GM21381 (cell line): ENCODE results near the gene FGF22.

Experiments
- ATAC-seq: cut with Tn5 transposase; IDR thresholded peaks from one replicate; pipeline ENCODE4 v1.9.1; 2021; ENCODE audit warnings: mild to moderate bottlenecking, moderate library complexity; ENCODE audit not compliant: unreplicated experiment

FGF22 gene

DNA sequence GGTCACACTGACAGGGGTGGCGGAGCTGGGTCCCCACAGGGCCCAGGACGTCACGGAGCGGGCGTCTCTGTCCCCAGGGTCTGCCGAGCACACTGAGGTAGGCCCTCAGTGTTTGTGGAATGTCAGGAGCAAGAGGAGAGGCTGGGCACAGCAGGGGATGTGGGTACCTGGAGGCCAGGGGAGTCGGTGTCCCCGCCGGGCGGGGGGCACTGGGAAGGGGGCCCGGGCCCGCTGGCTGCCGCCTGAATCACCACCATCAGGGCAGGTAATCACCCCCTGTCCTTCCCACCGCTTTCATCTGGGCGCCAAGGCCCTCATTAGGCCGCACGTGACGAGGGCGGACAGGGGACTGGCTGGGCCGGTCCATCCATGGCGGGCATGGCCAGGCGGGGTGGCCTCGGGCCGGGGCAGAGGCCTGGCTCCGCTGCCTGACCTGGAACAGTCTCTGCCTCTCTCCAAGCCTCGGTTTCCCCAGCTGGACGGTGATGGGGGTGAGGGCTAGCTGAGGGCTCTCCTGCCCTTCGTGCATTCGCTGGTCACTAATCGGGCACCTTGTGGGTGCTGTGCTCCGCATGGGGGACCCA lies 1.0 kb downstream of the FGF22 start:
- ATAC-seq: no peak

DNA sequence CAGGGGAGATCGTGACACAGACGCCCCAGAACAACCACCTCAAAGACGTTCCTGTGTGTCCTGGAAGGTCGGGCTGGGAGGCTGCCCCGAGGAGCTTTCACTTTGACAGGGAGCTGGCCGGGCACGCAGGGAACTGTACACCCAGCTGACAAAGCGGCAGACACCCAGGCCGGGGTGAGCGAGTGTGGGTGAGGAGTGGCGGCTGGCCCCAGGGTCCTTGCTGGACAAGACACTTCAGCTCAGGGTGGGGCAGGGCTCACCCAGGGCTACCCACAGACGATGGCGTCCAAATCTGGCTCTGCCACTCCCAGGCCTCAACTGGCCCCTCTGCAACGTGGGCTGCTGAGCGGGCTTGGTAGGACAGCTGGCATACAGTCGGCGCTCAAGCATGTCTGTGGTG lies 2.0 kb downstream of the FGF22 start:
- no peak for ATAC-seq

DNA sequence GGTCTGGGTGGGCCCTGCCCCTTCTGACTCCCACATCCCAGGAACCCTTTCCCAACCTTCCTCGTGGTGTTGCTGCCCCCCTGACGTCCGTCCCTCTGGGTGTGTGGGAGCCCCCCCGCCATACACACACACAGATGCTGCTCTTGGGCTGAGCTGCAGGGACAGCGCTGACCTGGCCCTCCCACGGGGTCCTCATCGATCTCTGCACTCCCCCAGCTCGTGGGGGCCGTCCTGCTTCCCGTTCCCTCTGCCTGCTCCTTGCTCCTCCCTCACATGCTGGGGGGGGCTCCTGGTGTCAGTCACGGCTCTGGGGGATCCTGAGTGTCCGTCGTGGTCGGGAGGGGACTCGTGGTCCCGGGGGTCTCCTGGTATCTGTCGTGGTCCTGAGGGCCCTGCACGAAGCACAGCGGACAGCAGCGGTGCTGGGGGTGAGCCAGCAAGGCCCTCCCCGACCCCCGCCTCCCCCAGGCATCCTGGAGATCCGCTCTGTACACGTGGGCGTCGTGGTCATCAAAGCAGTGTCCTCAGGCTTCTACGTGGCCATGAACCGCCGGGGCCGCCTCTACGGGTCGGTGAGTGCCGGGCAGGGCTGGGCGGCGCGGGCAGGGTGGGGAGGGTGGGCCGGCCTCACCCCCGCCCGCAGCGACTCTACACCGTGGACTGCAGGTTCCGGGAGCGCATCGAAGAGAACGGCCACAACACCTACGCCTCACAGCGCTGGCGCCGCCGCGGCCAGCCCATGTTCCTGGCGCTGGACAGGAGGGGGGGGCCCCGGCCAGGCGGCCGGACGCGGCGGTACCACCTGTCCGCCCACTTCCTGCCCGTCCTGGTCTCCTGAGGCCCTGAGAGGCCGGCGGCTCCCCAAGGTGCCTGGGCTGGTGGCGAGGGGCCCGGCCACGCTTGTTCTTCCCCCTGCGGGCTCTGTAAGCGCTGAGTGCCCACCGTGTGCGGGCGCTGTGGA lies 3.4 kb downstream of the FGF22 start:
- no peak for ATAC-seq

DNA sequence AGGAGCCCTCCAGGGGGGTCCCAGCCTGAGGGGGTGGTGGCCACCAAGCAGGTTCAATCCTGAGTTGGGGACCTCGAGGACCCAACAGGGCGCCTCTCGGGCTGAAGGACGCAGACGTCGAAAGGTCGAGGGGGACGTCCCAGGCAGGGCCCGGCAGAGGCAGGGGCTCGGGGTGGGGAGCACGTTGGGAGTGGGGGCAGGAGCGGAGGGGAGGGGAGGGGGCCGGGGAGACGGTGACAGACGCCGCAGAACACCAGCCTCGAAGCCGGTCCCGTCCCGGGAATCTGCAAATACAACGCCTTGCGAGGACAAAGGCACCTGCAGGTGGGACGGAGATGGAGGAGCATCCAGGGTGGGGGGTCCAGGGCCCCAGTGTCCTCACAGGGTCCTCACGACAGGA lies 4.1 kb downstream of the FGF22 start:
- ATAC-seq: no peak

DNA sequence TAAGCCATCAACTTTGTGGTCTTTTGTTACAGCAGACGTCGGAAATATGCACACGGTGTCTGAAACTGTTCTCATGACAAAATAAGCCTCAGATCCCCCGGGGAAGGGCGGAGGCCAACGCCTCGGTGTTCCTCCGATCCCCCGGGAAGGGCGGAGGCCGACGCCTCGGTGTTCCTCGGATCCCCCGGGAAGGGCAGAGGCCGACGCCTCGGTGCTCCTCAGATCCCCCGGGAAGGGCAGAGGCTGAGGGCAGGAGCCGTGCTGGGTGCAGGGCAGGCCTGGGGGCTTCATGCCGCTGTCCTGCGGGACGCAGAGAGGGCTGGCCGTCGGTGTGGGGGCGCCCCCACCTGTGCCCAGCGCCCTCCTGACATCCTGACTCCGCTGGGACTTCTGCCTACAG lies 4.7 kb downstream of the FGF22 start:
- no peak for ATAC-seq

DNA sequence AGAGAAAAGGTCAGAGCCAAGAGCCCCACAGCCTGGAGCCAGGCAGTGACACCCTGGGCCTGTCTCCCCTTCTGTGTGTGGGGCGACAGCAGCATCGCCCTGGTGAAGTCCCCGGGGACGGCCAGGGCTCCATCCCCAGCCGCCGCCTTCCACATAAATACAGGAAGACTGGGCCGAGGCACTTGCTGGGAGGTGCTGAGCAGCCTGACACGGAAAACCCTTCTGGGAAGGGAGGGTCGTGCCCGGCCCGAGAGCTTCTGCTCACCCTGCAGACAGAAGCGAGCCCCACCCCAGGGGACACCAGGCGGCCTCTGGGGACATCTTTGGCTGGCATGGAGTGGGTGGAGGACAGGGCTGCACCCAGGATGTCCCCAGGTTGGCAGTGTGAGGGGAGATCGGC lies 5.1 kb downstream of the FGF22 start:
- no peak for ATAC-seq

DNA sequence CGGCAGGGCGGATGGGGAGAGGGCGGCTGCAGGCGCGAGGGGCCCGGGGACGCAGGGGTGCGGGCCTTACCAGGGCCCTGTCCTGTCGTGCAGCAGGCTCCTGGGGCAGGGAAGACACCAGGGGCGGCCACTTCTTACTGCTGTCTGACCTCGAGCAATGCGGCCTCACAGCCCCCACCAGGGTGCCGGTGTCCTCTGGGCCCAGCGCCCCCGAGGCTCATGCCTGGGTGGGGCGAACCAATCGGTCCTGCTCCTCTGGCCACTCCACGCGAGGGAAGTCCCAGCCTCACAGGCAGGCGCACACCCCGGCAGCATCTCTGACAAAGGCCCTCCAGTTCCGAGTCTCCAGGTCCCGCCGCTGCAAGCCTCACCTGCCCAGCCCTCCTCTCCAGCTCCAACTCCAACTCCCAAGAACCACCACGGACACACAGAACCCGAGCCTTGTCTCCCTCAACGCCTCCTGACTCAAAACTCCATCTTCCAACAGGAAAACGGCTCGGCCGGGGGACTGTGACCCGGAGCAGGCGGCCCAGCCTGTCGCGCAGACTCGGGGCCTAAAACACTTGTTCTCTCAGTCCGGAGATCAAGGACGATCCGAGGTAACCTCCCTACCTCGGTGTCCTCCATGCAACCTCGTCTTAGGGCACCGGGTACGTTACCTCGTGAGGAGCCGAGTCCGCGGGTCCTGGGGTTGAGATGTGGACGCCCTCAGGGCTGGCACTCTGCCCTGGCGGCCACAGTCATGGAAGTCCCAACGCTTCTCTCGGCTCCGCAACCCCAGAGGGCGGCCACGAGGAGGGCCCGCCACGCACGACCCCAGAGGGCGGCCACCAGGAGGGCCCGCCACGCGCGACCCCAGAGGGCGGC lies 6.5 kb downstream of the FGF22 start:
- no peak for ATAC-seq

DNA sequence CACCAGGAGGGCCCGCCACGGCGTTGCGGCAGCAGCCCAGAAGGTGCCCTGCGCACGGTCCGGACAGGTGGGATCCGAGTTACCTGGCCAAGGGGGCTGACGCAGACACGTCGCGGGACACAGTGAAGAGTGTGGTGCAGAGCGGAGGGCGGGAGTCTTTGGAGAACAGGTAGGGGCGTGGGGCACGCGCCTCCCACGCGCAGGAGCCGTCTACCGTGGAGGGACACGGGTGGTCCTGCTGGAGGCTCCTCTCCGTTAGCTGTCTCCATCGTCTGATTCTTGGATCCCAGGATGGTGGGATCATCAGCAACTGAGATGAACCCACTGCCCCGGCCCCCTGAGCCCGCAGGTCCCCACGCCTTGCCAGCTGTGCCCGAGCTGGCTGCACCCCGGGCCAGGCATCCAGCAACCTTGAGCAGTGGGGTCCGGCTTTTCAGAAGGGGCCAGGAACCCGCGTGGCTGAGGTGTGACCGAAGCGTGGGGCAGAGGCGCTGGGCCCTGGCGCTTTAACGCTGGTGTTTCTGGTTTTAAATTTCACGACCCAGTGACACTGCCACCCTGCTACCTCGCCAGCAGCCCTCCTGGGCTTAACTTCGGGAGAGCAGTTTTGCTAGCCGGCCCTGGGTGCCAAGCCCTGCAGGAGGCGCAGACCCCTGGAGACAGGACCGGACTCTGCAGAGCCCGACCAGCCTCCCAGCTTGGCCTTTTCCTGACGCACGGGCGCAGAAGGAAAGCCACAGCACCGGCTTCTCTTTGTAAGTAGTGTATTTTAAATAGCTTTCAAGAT lies 7.3 kb downstream of the FGF22 start:
- no peak for ATAC-seq

DNA sequence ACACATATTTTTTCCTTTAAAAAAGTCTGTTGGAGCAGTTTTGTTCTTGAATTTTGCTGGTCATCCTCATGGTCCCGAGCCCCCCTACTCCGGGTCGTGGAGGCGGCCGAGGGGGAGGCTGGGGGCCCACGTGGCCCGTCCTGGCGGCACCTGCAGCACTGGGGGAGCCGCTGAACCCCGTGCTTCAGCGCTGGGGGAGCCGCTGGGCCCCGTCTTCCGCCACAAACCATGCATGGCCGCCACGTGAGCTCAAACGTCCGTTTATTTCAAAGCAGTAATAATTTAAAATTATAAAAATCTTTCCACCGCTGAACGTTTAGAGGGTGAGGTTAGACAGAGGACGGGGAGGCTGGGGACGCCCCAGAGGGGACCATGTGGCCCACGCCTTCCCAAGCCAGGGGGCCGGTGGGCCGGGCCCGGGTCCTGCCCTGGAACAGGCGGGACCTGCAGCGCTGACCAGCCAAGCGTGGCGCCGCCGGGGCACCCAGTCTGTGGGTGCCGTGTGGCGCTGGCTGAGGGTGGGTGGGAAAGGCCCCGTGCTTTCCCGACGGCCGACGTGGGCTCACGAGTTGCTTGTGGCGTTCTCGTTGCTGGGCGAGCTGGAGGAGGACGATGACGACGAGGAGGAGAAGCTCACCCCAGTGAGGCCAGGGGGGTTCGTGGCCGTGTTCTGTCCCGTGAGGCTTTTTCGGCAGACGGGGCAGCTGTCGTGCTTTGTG lies 8.0 kb downstream of the FGF22 start:
- ATAC-seq: no peak

DNA sequence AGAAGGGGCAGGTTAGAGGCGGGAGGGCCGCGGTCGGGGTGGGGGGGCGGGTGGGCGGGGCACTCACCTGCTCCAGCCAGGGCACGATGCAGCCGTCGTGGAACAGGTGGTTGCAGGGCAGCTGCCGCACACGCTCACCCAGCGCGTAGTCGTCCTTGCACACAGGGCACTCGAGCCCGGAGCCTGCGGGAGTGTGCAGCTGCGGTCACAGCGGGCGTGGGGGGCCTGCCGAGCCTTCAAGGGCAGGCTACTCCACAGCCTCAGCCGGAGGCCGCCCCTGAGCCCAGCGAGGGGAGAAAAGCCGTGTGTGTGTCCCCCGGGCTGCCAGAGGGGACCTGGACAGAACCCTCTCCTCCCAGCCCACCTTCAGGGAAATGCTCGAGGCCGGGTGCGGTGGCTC lies 8.6 kb downstream of the FGF22 start:
- ATAC-seq: no peak

DNA sequence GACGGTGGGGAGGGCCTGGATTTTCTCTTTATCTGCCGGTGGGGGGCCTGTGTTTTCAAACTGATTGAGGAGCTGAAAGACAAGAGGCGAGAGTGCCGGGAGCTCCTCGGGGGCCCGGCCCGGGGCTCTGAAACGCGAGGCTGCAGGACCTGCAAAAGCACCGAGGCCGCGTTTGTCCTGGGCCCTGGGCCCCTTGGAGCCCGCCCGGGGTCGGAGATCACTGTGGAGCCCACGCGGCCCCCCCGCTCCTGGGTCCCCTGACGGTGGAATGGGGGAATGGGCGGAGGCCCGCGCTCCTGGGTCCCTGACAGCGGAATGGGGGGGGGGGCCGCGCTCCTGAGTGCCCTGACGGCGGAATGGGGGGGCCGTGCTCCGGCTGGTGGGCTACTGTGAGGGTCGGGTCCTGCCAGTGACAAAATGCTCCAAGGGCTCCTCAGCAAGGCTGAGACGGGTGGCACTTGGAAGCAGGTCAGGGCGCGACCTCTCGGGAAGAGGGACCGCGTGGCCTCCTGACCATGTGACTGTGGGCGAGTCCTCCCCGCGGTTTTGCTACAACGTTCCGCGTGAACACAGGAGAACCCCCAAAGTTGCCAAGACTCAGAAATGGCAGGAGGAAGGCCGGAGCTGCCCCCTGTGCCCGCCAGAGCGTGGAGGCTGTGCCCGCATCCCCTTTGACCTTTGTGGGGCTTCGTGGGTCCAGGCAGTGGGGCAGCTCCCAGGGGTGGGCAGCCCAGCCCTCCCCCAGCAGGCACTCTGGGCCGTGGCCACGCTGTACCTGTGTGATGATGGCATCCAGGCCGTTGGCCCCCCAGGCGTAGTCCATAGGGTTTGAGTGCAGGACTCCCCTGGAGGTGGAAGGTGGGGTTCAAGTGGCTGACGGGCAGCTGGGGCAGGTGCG lies 9.5 kb downstream of the FGF22 start:
- no peak for ATAC-seq

DNA sequence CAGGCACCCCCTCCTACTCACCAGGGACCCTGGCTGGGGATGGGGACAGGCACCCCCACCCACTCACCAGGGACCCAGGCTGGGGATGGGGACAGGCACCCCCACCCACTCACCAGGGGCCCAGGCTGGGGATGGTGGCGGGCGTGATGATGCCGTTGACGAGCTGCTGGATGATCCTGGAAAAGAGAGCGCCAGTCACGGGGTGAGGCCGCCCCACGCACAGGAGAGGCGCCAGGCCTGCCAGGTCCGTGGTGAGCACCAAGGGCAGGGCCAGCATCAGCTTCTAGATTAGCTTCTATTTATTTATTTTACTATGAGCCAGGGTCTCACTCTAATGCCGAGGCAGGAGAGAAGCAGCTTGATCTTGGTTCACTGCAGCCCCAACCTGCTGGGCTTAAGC lies 10.4 kb downstream of the FGF22 start:
- ATAC-seq: no peak

DNA sequence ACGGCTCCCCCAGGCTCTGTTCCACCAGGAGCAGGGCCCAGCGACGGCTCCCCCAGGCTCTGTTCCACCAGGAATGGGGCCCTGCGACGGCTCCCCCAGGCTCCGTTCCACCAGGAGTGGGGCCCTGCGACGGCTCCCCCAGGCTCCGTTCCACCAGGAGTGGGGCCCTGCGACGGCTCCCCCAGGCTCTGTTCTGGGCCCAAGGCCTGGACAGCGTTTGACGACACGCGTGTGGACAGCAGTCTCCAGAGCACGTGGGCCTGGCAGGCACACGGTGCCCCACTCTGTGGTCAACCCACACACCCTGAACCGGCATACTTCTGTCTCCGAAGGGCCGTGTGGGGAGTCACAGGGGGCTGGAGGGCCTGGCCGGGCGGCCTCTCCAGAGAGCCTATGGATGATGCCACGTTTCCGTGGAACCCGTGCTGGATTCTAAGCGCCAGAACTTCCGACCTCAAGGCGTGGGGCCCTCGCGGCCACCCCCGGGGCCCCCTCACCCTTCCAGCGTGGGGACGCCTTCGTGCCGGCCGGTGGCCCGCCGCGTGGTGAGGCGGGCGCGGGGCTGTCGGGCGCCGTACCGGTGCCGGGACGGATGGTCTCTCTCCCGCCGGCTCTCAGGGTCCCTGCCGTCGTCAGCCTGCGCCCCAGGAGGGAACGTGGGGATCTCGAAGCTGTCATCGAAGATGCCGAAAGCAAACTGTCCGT lies 11.6 kb downstream of the FGF22 start:
- no peak for ATAC-seq

DNA sequence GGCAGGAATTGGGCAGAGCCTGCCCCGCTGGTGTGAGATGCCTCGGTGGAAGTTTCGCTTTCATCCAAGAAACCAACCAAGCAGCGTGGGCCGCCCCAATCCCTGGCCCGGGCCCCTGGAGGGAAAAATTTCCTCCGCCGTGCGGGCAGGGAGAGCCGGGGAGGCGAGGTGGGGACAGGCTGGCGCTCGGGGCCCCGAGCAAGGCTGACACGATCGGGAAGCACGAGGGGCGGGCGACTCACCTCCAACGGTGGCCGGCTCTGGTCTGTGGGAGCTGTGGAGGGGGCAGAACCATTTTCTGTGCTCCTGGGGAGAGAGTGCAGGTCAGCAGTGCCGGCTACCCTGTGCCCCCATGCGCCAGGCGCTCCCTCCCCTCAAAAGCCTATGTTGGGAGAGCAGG lies 12.3 kb downstream of the FGF22 start:
- no peak for ATAC-seq

DNA sequence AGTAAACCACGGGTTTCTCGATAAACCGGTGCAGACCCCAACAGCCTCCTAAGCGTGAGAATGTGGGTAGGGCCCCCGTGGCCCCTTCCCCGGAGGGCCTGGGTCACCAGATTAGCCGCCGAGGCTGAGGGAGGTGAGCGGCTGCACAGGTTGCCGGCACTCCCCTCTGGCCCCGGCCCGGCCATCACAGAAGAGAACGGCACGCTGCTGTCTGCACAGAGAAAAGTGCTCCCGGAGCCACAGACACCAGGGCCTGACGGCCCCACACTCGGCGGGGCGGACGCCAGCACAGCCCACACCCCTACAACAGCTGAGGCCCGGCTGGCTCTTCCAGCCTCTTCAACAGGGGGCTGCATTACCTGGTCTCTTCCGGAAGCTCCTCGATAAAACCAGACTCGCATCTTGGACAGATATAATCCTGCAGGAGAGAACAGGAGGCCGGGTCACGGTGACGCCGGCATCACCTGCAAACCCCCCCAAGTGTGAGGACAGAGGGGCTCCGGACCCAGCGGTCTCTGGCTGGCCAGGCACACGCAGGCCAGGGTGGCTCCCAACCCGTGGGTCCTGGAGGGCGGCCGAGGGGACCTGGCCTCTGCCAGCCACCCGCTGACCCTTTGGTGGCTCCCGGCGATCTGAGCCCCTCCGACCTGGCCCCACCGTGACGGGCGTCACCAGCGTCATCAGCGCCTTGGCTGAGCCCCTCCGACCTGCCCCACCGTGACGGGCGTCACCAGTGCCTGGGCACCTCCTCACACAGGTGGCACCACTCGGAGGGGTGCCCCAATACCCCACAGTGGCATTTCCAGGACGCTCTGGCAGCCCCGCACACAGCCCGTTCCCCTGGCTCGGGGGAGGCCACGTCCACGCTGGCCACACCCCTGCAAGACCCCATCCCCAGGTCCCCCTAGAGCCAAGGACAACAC lies 13.0 kb downstream of the FGF22 start:
- no peak for ATAC-seq

DNA sequence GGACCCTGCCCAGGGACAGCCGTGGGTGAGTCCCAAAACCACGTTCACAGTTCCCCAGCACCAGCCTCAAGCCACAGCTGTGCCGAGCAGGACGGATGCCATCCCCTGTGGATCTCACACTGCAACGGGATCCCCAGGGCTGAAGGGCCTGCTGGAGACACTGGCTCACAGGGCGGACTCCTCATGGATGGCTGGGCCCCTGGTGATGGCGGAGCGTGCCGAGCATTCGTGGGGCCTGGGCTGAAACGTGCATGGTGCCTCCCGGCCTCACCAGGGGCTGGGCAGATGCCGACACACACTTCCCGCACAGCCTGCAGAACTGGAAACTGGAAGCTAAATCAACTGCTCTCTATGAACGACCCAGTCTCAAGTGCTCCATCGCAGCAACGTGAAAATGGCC lies 13.7 kb downstream of the FGF22 start:
- no peak for ATAC-seq

DNA sequence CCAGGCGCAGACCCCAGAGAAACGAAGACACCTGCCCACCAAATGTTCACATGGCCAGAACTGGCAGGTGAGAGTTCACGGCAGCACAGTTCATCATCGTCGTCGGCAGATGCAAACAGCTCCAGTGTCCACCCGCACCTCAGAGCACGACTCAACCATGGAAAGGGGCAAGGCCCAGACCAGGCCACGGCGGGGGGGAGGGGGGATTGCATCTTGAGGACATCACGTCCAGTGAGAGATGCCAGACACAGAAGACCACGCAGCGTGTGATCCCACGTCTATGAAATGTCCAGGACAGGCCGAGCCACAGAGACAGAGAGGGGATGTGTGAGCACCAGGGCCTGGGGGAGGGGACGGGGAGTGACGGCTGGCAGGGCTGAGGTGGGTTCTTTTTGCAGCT lies 16.0 kb downstream of the FGF22 start:
- no peak for ATAC-seq
